DND-41 (cell line): ENCODE data around the gene MAMDC2.

Experiments used
- ATAC-seq: fragments of 200-7000 bp; cut with Tn5 transposase; 3 replicates; pipeline ENCODE4 v1.9.1; 2021; ENCODE audit warnings: low read depth; ENCODE audit not compliant: insufficient read depth
- DNase-seq: peaks from one replicate; pipeline ENCODE4 v3.0.0-alpha.2; 2020
- H2AFZ ChIP-seq: 2 replicates; pipeline ENCODE4 v1.6.0; 2012; ENCODE audit warnings: low read depth, low read length
- H3K27ac ChIP-seq: 2 replicates; pipeline ENCODE4 v1.5.1; 2012; ENCODE audit warnings: low read length, inconsistent platforms
- H3K27me3 ChIP-seq: fragments of 200-600 bp; sonication (generic); 2 replicates; pipeline ENCODE4 v1.6.0; 2012; ENCODE audit warnings: low read length, mild to moderate bottlenecking, inconsistent platforms; ENCODE audit not compliant: insufficient read depth, poor library complexity
- H3K36me3 ChIP-seq: 2 replicates; pipeline ENCODE4 v1.5.1; 2012; ENCODE audit warnings: low read length, inconsistent platforms; ENCODE audit not compliant: insufficient read depth
- H3K4me1 ChIP-seq: 2 replicates; pipeline ENCODE4 v1.5.1; 2012; ENCODE audit warnings: mild to moderate bottlenecking, low read length; ENCODE audit not compliant: insufficient read depth
- H3K4me2 ChIP-seq: 2 replicates; pipeline ENCODE4 v1.6.0; 2012; ENCODE audit warnings: mild to moderate bottlenecking, moderate library complexity, low read length, inconsistent platforms; ENCODE audit not compliant: insufficient read depth
- H3K4me3 ChIP-seq, 2 experiments: fragments of 200-600 bp in 1 of 2; shearing (Covaris generic) in 1 of 2; 2 replicates each; pipeline ENCODE4 v1.5.1; 2012 to 2016; ENCODE audit warnings: inconsistent platforms in 2 of 2, low read length in 2 of 2, mild to moderate bottlenecking in 2 of 2, low read depth in 1 of 2, moderate library complexity in 1 of 2
- H3K79me2 ChIP-seq: 2 replicates; pipeline ENCODE4 v1.6.0; 2012; ENCODE audit warnings: low read length, inconsistent platforms; ENCODE audit not compliant: insufficient read depth
- H3K9ac ChIP-seq: 2 replicates; pipeline ENCODE4 v1.6.0; 2012; ENCODE audit warnings: low read depth, mild to moderate bottlenecking, inconsistent platforms, low read length, moderate library complexity
- H3K9me3 ChIP-seq: 2 replicates; pipeline ENCODE4 v1.5.1; 2012; ENCODE audit warnings: low read length, moderate library complexity, mild to moderate bottlenecking, inconsistent platforms; ENCODE audit not compliant: insufficient read depth, severe bottlenecking
- H4K20me1 ChIP-seq: 2 replicates; pipeline ENCODE4 v1.6.0; 2012; ENCODE audit warnings: low read length; ENCODE audit not compliant: insufficient read depth
- EZH2 ChIP-seq: IDR thresholded peaks from 3 replicates; pipeline ENCODE4 v1.6.1; 2012; ENCODE audit warnings: borderline replicate concordance, low read depth, mild to moderate bottlenecking, moderate library complexity, low read length, inconsistent platforms; ENCODE audit not compliant: severe bottlenecking
- TF ChIP-seq, protein P1 (sequence below): IDR thresholded peaks from 2 replicates; pipeline ENCODE4 v1.5.1; 2012; ENCODE audit warnings: borderline replicate concordance, low read length, moderate library complexity, mild to moderate bottlenecking; ENCODE audit not compliant: poor library complexity, severe bottlenecking; ENCODE audit errors: extremely low read depth

The MAMDC2 gene

DNA sequence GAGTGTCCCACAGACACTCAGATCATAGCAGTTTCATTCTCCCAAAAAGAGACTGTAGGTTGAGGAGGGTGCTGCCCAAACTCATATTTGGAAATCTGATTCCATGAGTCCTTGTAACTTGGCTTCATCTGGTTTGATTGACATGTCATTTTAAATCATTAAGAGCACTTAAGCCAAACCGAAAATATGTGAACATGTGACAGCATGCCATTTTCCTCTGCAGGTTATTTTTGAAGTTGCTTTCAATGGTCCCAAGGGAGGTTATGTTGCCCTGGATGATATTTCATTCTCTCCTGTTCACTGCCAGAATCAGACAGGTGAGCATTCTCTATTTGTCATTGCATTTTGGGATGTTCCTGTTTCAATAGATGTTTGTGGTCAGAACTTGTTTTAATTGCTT is 87.6 kb downstream of the MAMDC2 start:
- no peaks in the 10 kb centered on the region for H4K20me1 ChIP-seq
- H3K27me3 ChIP-seq = no peaks in the 10 kb centered on the region
- no peak overlapping the region for H3K27ac ChIP-seq
- H3K79me2 ChIP-seq = no peaks in the 10 kb centered on the region
- DNase-seq (no peak), ATAC-seq (no peak)
- no peaks in the 10 kb centered on the region for H3K4me1 ChIP-seq
- no peak overlapping the region for H3K9ac ChIP-seq
- no peaks in the 10 kb centered on the region for H3K9me3 ChIP-seq
- H3K4me2 ChIP-seq = no peak overlapping the region
- no peak for TF ChIP-seq EZH2
- TF ChIP-seq, protein P1, sequence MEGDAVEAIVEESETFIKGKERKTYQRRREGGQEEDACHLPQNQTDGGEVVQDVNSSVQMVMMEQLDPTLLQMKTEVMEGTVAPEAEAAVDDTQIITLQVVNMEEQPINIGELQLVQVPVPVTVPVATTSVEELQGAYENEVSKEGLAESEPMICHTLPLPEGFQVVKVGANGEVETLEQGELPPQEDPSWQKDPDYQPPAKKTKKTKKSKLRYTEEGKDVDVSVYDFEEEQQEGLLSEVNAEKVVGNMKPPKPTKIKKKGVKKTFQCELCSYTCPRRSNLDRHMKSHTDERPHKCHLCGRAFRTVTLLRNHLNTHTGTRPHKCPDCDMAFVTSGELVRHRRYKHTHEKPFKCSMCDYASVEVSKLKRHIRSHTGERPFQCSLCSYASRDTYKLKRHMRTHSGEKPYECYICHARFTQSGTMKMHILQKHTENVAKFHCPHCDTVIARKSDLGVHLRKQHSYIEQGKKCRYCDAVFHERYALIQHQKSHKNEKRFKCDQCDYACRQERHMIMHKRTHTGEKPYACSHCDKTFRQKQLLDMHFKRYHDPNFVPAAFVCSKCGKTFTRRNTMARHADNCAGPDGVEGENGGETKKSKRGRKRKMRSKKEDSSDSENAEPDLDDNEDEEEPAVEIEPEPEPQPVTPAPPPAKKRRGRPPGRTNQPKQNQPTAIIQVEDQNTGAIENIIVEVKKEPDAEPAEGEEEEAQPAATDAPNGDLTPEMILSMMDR = no peak
- no peak overlapping the region for H3K4me3 ChIP-seq
- no peaks in the 10 kb centered on the region for H3K36me3 ChIP-seq
- H2AFZ ChIP-seq = no peak overlapping the region

DNA sequence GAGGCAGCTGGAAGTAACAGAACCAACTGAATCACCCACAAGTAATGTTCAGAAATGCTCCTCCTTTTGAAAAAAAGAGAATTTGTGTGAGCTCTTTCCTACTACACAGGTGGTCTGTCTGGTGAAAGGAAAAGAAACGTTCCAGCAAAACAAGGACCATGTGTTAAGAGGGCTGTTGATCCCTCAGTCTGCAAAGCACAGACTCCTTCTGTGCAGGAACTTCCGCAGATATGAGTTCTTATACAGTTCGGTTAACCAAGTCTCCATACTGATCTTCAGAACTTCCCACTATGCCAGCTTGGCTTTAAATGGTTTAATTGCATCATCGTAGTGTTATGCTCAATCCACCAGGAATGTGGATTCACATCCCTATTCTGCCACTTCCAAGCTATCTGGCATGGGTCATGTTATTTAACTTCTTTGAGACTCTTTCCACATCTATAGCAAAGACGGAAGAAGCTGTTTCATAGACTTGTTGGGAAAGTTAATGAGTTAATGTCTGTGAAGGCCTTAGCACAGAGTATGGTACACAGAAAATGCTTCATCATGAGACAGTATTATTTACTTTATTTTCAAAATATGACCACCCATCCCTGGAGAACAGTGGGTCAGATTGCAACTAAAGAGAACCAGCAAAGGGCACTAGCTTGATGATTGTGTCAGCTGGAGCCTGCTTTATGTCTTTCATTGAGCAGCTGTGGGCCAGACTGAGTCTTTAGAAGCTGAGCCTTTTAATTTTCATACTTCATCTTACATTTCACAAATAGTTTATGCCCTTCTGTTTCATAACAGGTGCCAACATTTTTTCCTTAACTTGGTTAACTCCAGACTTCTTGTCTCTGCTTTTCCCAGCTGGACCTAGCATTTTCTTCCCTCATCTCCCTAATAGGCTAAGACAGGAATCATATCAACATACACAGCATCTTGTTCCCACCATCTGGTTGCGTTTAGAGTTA is 89.9 kb downstream of the MAMDC2 start:
- DNase-seq = no peak
- H3K79me2 ChIP-seq = no peaks in the 10 kb centered on the region
- no peaks in the 10 kb centered on the region for H3K27me3 ChIP-seq
- ATAC-seq = no peak
- no peaks in the 10 kb centered on the region for H4K20me1 ChIP-seq
- H2AFZ ChIP-seq = no peak overlapping the region
- no peak overlapping the region for H3K9ac ChIP-seq
- no peaks in the 10 kb centered on the region for H3K9me3 ChIP-seq
- no peaks in the 10 kb centered on the region for H3K36me3 ChIP-seq
- no peaks in the 10 kb centered on the region for H3K4me1 ChIP-seq
- no peak overlapping the region for H3K4me2 ChIP-seq
- TF ChIP-seq EZH2 = no peak
- TF ChIP-seq, protein P1 = no peak
- H3K27ac ChIP-seq = no peak overlapping the region
- H3K4me3 ChIP-seq = no peak overlapping the region

DNA sequence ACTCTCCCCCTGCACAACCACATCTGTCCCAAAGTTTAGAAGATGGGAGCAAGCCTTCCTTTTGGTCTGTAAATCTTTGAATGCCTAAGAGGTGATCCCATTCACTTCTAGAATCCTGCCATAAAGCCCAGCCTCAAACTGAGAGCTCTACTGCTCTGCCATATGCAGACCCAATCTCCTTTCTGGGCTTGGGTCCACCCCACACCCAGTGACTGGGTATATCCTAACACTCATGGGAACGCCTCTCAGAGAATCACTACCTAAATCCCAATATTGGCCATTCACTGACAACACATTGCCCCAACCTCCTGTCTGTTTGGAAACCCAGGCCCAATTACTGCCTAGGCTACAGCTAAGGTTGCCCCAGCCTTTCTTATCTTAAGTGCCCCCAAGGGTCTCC is 90.7 kb downstream of the MAMDC2 start:
- Histone ChIP-seq H3K79me2 (no peaks in the 10 kb centered on the region), H3K4me2 (no peak overlapping the region), H3K9me3 (no peaks in the 10 kb centered on the region), H3K4me1 (no peaks in the 10 kb centered on the region), H2AFZ (no peak overlapping the region), H3K9ac (no peak overlapping the region), H3K4me3 (no peak overlapping the region), H4K20me1 (no peaks in the 10 kb centered on the region), H3K27me3 (no peaks in the 10 kb centered on the region), H3K27ac (no peak overlapping the region), H3K36me3 (no peaks in the 10 kb centered on the region)
- ATAC-seq (no peak), DNase-seq (no peak)
- TF ChIP-seq, protein P1 = no peak
- no peak for TF ChIP-seq EZH2
